KMS-11 (cell line): Measurements from ENCODE around the gene MED9.

Experiments used
- H2AFZ ChIP-seq: fragments of 200-600 bp; sonication (generic); 2 replicates; pipeline ENCODE4 v1.6.1; 2016; ENCODE audit warnings: antibody characterized with exemption, mixed run types, low read depth
- H3K27ac ChIP-seq: fragments of 200-600 bp; sonication (generic); 2 replicates; pipeline ENCODE4 v1.6.1; 2016; ENCODE audit warnings: mild to moderate bottlenecking, mixed run types
- H3K27me3 ChIP-seq: fragments of 200-600 bp; sonication (generic); 2 replicates; pipeline ENCODE4 v1.6.1; 2017; ENCODE audit warnings: mild to moderate bottlenecking, low read depth, mixed run types, moderate library complexity; ENCODE audit not compliant: insufficient read depth
- H3K36me3 ChIP-seq: fragments of 200-600 bp; sonication (generic); 2 replicates; pipeline ENCODE4 v1.6.1; 2017; ENCODE audit warnings: mild to moderate bottlenecking, mixed run types; ENCODE audit not compliant: insufficient read depth
- H3K4me1 ChIP-seq: fragments of 200-600 bp; sonication (generic); 2 replicates; pipeline ENCODE4 v1.6.1; 2016; ENCODE audit warnings: mild to moderate bottlenecking, low read depth, mixed run types; ENCODE audit not compliant: poor library complexity, severe bottlenecking
- H3K4me2 ChIP-seq: fragments of 200-600 bp; sonication (generic); 2 replicates; pipeline ENCODE4 v1.7.0; 2016; ENCODE audit warnings: mild to moderate bottlenecking, mixed run types
- H3K4me3 ChIP-seq: fragments of 200-600 bp; sonication (generic); IDR thresholded peaks from 2 replicates; pipeline ENCODE4 v1.6.1; 2017; ENCODE audit warnings: low read depth, low read length, mixed read lengths; ENCODE audit not compliant: insufficient read depth
- H3K79me2 ChIP-seq: fragments of 200-600 bp; sonication (generic); 2 replicates; pipeline ENCODE4 v1.6.1; 2016; ENCODE audit warnings: low read depth, mixed run types; ENCODE audit not compliant: insufficient read depth
- H3K9ac ChIP-seq: fragments of 200-600 bp; sonication (generic); 2 replicates; pipeline ENCODE4 v1.6.1; 2016; ENCODE audit warnings: mild to moderate bottlenecking, mixed run types
- H4K20me1 ChIP-seq: fragments of 200-600 bp; sonication (generic); 2 replicates; pipeline ENCODE4 v1.6.1; 2016; ENCODE audit warnings: mild to moderate bottlenecking, mixed run types; ENCODE audit not compliant: insufficient read depth
- TF ChIP-seq, protein P1 (sequence below): fragments of 200-600 bp; sonication (generic); conservative IDR thresholded peaks from 2 replicates; pipeline ENCODE4 v1.6.1; 2017; ENCODE audit warnings: low read depth, mild to moderate bottlenecking, antibody characterized with exemption, low read length, moderate library complexity, mixed read lengths

MED9 gene

DNA sequence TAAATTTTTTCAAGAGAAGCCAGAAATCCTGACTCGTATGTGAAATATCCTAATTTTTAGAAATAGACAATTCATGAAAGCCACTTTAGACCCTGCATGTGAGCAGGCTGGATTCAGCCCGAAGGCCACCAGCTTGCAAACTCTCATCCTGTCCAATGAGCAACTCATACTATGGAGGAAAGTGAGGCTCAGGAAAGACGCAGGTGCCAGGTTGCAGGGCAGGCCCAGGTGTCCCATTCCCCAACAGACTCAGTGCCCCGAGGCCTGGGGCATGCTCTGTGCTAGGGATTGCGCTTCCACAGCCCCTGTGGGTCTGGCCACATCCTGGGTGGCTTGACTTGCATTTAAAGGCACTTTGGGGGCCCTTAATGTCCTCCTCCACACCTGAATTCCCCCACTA, 36.1 kb downstream of the MED9 start:
- Histone ChIP-seq H3K36me3 (no peaks in the 10 kb centered on the region), H3K27me3 (no peaks in the 10 kb centered on the region), H4K20me1 (no peaks in the 10 kb centered on the region), H3K27ac (no peak overlapping the region), H3K79me2 (no peaks in the 10 kb centered on the region), H2AFZ (no peak overlapping the region), H3K4me2 (no peak overlapping the region), H3K9ac (no peak overlapping the region), H3K4me3 (no peak overlapping the region), H3K4me1 (no peaks in the 10 kb centered on the region)
- TF ChIP-seq, protein P1, sequence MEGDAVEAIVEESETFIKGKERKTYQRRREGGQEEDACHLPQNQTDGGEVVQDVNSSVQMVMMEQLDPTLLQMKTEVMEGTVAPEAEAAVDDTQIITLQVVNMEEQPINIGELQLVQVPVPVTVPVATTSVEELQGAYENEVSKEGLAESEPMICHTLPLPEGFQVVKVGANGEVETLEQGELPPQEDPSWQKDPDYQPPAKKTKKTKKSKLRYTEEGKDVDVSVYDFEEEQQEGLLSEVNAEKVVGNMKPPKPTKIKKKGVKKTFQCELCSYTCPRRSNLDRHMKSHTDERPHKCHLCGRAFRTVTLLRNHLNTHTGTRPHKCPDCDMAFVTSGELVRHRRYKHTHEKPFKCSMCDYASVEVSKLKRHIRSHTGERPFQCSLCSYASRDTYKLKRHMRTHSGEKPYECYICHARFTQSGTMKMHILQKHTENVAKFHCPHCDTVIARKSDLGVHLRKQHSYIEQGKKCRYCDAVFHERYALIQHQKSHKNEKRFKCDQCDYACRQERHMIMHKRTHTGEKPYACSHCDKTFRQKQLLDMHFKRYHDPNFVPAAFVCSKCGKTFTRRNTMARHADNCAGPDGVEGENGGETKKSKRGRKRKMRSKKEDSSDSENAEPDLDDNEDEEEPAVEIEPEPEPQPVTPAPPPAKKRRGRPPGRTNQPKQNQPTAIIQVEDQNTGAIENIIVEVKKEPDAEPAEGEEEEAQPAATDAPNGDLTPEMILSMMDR, result no peak

DNA sequence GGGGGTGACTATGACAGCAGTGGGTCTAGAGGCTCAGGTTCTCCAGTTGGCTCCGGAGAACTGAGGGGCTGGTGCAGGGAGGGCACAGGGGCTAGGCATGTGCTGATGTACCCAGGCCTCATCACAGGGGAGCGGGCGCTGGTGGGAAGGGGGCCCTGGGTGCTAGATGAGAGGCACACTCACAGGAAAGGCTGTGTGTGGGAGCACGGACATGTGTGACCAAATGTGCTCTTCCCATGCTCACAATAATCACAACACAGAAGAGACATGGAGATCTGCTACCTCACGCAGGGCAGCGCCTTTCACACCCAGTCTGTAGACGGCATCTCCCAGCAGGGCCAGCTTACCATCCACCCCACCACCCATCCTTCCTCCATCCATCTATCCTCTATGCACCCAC, 36.8 kb downstream of the MED9 start:
- Histone ChIP-seq H3K36me3 (no peaks in the 10 kb centered on the region), H3K4me2 (no peak overlapping the region), H4K20me1 (no peaks in the 10 kb centered on the region), H3K27me3 (no peaks in the 10 kb centered on the region), H3K9ac (no peak overlapping the region), H3K4me1 (no peaks in the 10 kb centered on the region), H3K4me3 (no peak overlapping the region), H3K27ac (no peak overlapping the region), H3K79me2 (no peaks in the 10 kb centered on the region), H2AFZ (no peak overlapping the region)
- TF ChIP-seq, protein P1, result no peak

DNA sequence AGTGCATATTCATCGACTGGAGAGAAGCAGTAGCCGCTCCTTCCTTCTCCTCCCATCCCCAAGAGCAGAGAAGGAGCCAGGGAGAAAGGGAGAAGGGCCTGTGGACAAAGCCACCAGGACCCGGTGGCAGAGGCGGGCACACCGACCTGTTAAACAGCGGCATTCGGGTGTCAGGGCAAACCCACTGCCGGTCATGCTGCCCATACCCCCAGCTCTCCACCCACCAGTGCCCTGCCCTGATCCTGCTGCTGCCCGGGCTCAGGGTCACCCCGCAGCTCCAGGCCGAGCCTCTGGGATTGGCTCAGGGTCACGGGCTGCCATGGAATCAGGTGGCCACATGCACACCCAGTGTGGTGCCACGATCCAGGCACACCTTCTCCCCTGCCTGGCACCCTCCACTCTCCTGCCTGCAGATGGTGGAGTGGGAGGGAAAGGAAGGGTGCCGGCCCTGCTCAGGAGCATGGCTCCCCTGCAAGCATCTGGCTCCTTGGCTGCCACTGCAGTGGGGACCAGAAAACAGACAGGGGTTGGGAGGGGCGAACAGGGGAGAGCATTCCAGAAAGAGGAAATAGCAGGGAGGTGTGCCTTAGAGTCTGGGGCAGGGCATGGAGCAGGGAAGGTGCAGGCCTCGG, 37.7 kb downstream of the MED9 start:
- Histone ChIP-seq H3K4me2 (no peak overlapping the region), H3K4me1 (no peaks in the 10 kb centered on the region), H3K9ac (no peak overlapping the region), H3K27ac (no peak overlapping the region), H3K79me2 (no peaks in the 10 kb centered on the region), H3K27me3 (no peaks in the 10 kb centered on the region), H4K20me1 (no peaks in the 10 kb centered on the region), H2AFZ (no peak overlapping the region), H3K4me3 (no peak overlapping the region), H3K36me3 (no peaks in the 10 kb centered on the region)
- TF ChIP-seq, protein P1, result no peak

DNA sequence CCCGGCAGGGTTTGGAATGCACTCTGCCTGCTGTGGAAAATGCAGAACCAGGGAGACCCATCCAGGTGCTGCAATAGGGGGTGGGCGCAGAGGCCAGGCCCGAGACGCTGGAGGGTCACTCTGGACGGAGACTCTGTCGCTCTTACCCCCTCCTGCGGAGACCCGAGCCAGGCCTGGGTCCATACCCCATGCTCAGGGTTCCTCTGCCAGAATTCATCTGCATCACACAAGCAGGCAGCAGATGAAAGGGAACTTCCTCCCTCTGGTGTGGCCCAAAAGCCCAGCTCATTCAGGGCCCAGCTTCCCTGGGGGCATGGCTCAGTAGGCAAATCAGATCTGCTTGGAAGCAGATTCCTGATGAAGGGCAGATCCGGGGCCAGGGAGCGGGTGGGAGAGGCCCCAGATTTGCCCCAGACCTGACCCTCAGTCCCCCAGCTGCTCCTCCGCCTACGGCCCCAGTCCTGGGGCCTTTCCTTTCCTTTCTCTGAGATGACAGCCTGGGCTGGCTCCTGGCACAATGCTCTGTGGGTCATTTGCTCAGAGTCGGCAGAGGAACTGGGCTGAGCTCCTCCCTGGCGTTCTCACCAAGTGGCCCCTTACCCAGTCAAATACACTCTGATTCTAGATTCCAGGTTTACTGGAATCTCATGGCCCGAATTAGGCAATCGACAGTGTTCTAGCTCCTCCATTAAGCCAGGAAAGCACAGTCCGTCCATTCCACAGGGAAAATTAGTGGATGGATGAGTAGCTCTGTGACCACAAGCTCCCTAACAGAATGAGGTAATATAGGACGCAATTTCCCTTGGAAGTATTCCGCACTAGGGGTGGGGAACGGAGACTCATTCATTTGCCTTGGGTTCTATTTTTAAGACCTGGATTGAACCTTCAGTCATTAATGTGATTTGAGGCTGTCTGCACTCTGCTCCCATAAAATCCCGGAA, 38.5 kb downstream of the MED9 start:
- H3K9ac ChIP-seq, result no peak overlapping the region
- H3K27me3 ChIP-seq, result no peaks in the 10 kb centered on the region
- no peak overlapping the region for H2AFZ ChIP-seq
- no peak overlapping the region for H3K4me3 ChIP-seq
- no peaks in the 10 kb centered on the region for H3K79me2 ChIP-seq
- no peaks in the 10 kb centered on the region for H4K20me1 ChIP-seq
- H3K4me2 ChIP-seq, result no peak overlapping the region
- no peaks in the 10 kb centered on the region for H3K36me3 ChIP-seq
- TF ChIP-seq, protein P1, result no peak
- H3K27ac ChIP-seq, result no peak overlapping the region
- H3K4me1 ChIP-seq, result no peaks in the 10 kb centered on the region
